ENCODE measurements around the gene FAM3D.
A peak's percentile ranks its signal among the peaks of the same experiment; 100 is the strongest.

FAM3D gene

DNA sequence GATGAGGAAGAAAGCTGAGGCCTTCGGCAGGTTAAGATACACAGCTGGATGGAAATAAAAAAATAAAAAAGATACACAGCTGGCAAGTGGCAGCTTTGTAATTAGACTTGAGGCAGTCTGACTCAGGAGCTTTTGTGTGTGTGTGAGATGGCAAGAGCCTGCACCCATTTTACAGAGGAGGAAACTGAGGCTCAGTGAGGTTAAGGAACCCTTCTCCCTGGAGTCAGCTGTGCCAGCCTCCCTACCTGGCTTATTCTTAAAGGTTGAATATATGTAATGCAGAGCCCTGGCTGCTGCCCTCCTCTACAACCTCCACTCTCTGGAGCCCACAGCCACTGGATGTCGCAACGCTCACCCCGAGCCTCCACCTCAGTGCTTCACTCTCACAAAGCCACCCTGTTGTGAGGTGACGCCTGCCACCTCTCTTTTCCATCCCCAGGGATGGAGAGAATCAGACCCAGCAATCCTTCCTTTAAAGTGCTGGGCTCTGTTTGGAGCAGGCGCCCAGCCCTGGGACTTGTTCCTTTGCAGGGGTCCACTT lies 68.7 kb downstream of the FAM3D start:
- no peak overlapping the region for H3K27ac Mint-ChIP-seq
- no peak for ATAC-seq (replicated peaks)
- H3K27me3 Mint-ChIP-seq = peaks cover 12 to 15% of the 10 kb centered on the region in 2 donors
- no peak overlapping the region for H3K4me3 Mint-ChIP-seq
- H3K9me3 Mint-ChIP-seq = no peaks in the 10 kb centered on the region
- H3K36me3 Mint-ChIP-seq = no peaks in the 10 kb centered on the region
- H3K4me1 Mint-ChIP-seq = no peaks in the 10 kb centered on the region
- no peak for DNase-seq

GRCh38 chr3:58596834-58597518 lies 69.6 kb downstream of the FAM3D start:
- no peak for DNase-seq
- ATAC-seq (replicated peaks) = no peak
- Mint-ChIP-seq H3K4me3 (no peak overlapping the region), H3K4me1 (peaks cover 0 to under 1% of the 10 kb centered on the region in 2 donors), H3K27ac (no peak overlapping the region), H3K36me3 (no peaks in the 10 kb centered on the region), H3K9me3 (no peaks in the 10 kb centered on the region), H3K27me3 (peaks cover 8 to 10% of the 10 kb centered on the region in 2 donors)

DNA sequence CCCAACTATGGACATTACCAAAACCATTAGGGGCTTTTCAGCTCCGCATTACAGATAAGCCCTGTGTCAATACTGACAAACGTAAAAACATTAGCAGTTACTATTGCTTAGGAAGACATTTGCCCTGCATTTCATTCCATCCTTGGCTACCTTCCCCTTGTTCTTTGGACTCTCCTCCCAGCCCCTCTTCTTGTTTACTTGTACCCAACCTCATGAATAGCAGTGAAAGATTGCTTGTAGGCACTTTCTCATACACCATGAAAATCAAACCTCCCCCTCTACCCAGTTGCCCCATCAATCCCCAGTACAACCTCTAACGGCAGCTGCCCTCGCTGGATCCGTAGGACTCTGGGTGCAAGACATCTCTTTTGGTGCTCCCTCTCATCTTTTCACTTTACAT lies 72.5 kb downstream of the FAM3D start:
- no peaks in the 10 kb centered on the region for H3K9me3 Mint-ChIP-seq

GRCh38 chr3:58591517-58592510 lies 74.8 kb downstream of the FAM3D start:
- ATAC-seq (replicated peaks) (peak in 1 of 2 donors; percentile 51), DNase-seq (no peak)
- H3K9me3 Mint-ChIP-seq = no peaks in the 10 kb centered on the region
- peaks cover 2 to 5% of the 10 kb centered on the region in 2 donors for H3K4me1 Mint-ChIP-seq
- H3K36me3 Mint-ChIP-seq = no peaks in the 10 kb centered on the region
- no peak overlapping the region for H3K4me3 Mint-ChIP-seq
- no peak overlapping the region for H3K27ac Mint-ChIP-seq
- H3K27me3 Mint-ChIP-seq = peaks cover 9 to 12% of the 10 kb centered on the region in 2 donors

More for the DNA sequence above, 72.5 kb downstream of the FAM3D start:
- no peak for ATAC-seq (replicated peaks)
- peaks cover 2 to 5% of the 10 kb centered on the region in 2 donors for H3K4me1 Mint-ChIP-seq
- DNase-seq = no peak
- peaks cover 0 to 3% of the 10 kb centered on the region in 2 donors for H3K27me3 Mint-ChIP-seq
- no peaks in the 10 kb centered on the region for H3K36me3 Mint-ChIP-seq
- no peak overlapping the region for H3K4me3 Mint-ChIP-seq
- no peak overlapping the region for H3K27ac Mint-ChIP-seq

DNA sequence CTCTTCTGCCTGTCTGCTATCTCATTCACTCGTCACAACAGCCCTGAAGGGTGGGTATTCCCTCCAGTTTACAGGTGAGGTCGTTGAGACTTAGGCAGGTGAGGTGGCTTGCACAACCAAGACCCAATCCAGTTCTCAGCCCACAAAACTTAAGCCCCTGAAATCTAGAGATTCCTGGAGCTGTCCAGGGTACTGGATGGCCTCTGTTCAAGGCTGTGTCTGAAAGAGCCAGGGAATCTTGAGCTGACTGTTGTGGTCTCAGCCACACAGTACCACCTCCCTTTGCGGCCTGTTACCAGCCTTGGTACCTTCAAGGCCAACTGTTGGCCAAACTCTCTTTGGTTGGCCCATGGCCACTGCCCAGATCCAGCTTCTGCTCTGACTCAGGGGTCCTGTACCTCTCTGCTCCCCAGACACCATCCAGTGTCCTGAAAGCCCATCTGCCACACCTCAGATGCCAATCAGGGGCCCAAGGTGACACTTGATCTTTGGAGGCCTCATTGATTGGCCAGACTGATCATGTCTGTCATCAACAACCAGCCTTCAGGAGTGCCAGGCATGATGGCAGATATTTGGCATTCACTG lies 78.5 kb downstream of the FAM3D start:
- no peak overlapping the region for H3K27ac Mint-ChIP-seq
- H3K36me3 Mint-ChIP-seq = peaks cover 2 to 3% of the 10 kb centered on the region in 2 donors
- DNase-seq = no peak
- peaks cover 31 to 39% of the 10 kb centered on the region in 2 donors for H3K27me3 Mint-ChIP-seq
- peaks cover 0 to 4% of the 10 kb centered on the region in 2 donors for H3K9me3 Mint-ChIP-seq
- H3K4me1 Mint-ChIP-seq = peaks cover 13 to 28% of the 10 kb centered on the region in 2 donors
- ATAC-seq (replicated peaks) = no peak
- no peak overlapping the region for H3K4me3 Mint-ChIP-seq

DNA sequence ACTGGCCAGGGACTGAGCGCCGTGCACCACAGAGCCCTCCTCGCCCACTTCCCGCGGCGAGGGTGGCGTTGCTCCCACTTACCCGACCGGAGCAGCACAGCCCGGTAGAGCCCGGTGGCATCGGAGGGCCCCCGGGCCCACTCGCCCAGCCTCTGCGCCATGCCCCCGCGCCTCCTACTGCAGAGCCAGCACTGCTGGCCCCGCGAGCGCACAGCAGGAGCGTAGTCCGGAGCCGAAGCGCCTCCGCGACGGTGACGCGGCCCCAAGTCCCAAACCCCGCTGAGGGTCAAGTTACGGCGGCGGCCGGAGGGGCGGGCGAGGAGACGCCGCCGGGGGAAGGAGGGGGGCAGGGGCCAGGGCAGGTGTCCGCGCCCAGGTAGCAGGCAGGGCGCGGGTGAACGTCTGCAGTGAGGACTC lies 79.8 kb downstream of the FAM3D start:
- Mint-ChIP-seq H3K36me3 (peaks cover 2 to 3% of the 10 kb centered on the region in 2 donors), H3K9me3 (peaks cover 0 to 4% of the 10 kb centered on the region in 2 donors), H3K4me3 (no peak overlapping the region), H3K27me3 (peaks cover 31 to 39% of the 10 kb centered on the region in 2 donors), H3K27ac (no peak overlapping the region), H3K4me1 (peaks cover 14 to 26% of the 10 kb centered on the region in 2 donors)
- ATAC-seq (replicated peaks) (no peak), DNase-seq (no peak)

GRCh38 chr3:58585994-58586393 lies 80.6 kb downstream of the FAM3D start:
- Mint-ChIP-seq H3K4me1 (peaks cover 17 to 23% of the 10 kb centered on the region in 2 donors), H3K27me3 (peaks cover 31 to 39% of the 10 kb centered on the region in 2 donors), H3K36me3 (peaks cover 2 to 3% of the 10 kb centered on the region in 2 donors), H3K4me3 (peak overlapping the region; percentile 77 to 88), H3K27ac (no peak overlapping the region), H3K9me3 (peaks cover 0 to 4% of the 10 kb centered on the region in 2 donors)
- no peak for DNase-seq
- peak; percentile 22 to 32 for ATAC-seq (replicated peaks)

- peaks cover 17 to 23% of the 10 kb centered on the region in 2 donors for H3K4me1 Mint-ChIP-seq
- H3K27ac Mint-ChIP-seq = peak overlapping the region; percentile 59
- peaks cover 2 to 3% of the 10 kb centered on the region in 2 donors for H3K36me3 Mint-ChIP-seq
- peak; percentile 50 for DNase-seq
- peak overlapping the region; percentile 77 to 88 for H3K4me3 Mint-ChIP-seq
- H3K27me3 Mint-ChIP-seq = peaks cover 31 to 39% of the 10 kb centered on the region in 2 donors
- peaks cover 0 to 4% of the 10 kb centered on the region in 2 donors for H3K9me3 Mint-ChIP-seq
- peak; percentile 94 to 96 for ATAC-seq (replicated peaks)
These were observed 81.4 kb downstream of the FAM3D start for GRCh38 chr3:58585005-58585786.

DNA sequence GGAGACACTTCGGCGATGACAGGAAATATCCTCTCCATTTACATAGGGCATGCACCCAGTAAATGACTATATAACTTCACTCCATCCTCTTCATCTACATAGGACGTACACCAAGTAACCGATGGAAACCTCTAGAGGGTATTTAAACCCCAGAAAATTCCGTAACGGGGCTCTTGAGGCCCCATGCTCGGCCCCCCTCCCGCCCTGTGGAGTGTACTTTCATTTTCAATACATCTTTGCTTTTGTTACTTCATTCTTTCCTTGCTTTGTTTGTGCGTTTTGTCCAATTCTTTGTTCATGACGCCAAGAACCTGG lies 81.9 kb downstream of the FAM3D start:
- Mint-ChIP-seq H3K4me1 (peaks cover 17 to 23% of the 10 kb centered on the region in 2 donors), H3K9me3 (peaks cover 0 to 4% of the 10 kb centered on the region in 2 donors), H3K27me3 (peaks cover 31 to 39% of the 10 kb centered on the region in 2 donors), H3K4me3 (peak overlapping the region; percentile 77 to 88), H3K36me3 (peaks cover 2 to 3% of the 10 kb centered on the region in 2 donors), H3K27ac (peak overlapping the region; percentile 59)
- ATAC-seq (replicated peaks) (peak in 1 of 2 donors; percentile 17), DNase-seq (no peak)

Measured in stimulated activated naive B cell treated with anti-CD40 and anti-IgM and Interleukin-4, amounts not matched to agents 10 μg/mL and 1 μg/mL and 100 μg/mL, for 72 hours (primary cell).